ENCODE measurements around the gene PLAC8. TPM values are rescaled to one million over a fixed set of nuclear protein-coding genes. Genes with fewer than 3 reads are reported as not detected.
"Not testable (repeated sequence)": the region's sequence is repeated elsewhere in the genome, so short reads cannot be mapped to it uniquely, and the experiment has no call there.

PLAC8 gene
- total RNA-seq, 1 experiment from 2014 or later = 3.3 TPM

DNA sequence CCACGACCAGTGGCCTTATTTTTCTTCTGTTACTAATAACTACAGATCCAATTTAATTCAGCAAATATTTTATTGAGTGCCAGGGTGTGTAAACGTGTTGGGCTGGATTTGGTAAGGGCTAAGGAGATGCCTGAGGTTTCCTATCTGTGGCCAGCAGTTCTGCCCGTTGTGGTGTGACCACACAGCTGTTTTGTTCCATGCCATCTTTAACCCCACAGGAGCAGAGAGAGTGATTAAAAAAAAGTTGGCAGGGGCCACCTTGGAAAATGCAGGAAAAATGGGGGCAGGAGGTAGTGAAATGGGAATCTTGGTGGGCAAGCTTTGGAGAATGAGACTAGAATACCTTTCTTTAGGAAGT is 1.1 kb downstream of the PLAC8 start:
- Mint-ChIP-seq H3K9me3 (ENCODE audit: unreplicated experiment) (no peaks in the 10 kb centered on the region), H3K4me3 (ENCODE audit: unreplicated experiment) (peak overlapping the region; percentile 4), H3K36me3 (ENCODE audit: insufficient read depth, unreplicated experiment) (peaks cover 7% of the 10 kb centered on the region), H3K27ac (ENCODE audit: low read depth, unreplicated experiment) (peak overlapping the region; percentile 43), H3K4me1 (ENCODE audit: insufficient read depth, unreplicated experiment) (peaks cover 27% of the 10 kb centered on the region), H3K27me3 (ENCODE audit: insufficient read depth, unreplicated experiment) (no peaks in the 10 kb centered on the region)
- TF ChIP-seq CTCF (IDR thresholded peaks at IDR 0.05; ENCODE audit: unreplicated experiment) = no peak
- POLR2A ChIA-PET = interaction anchor here (1.2 to 2.1 kb wide), 4 partner anchors 99 to 332 kb away, joined by 3 to 10 read pairs (median 6); partner anchors contain the start of gene COQ2
- no peak for DNase-seq (ENCODE audit: unreplicated experiment)
- intact Hi-C loops (cut with micrococcal nuclease) = no loop called here
- BruUV-seq (replicated peaks) = no TSS peak
- CTCF ChIA-PET = interaction anchor here (0.6 to 1.4 kb wide), 3 partner anchors 13 to 92 kb away, joined by 3 to 7 read pairs (median 3); no protein-coding TSS in a partner anchor

GRCh38 chr4:83112678-83113428 is 1.7 kb downstream of the PLAC8 start:
- POLR2A ChIA-PET = interaction anchor here (1.3 kb wide), 1 partner anchor 19 kb away, joined by 3 read pairs; no protein-coding TSS in a partner anchor
- Mint-ChIP-seq H3K4me3 (ENCODE audit: unreplicated experiment) (peak overlapping the region; percentile 4), H3K9me3 (ENCODE audit: unreplicated experiment) (no peaks in the 10 kb centered on the region), H3K36me3 (ENCODE audit: insufficient read depth, unreplicated experiment) (peaks cover 7% of the 10 kb centered on the region), H3K27me3 (ENCODE audit: insufficient read depth, unreplicated experiment) (no peaks in the 10 kb centered on the region), H3K27ac (ENCODE audit: low read depth, unreplicated experiment) (peak overlapping the region; percentile 43), H3K4me1 (ENCODE audit: insufficient read depth, unreplicated experiment) (peaks cover 27% of the 10 kb centered on the region)
- DNase-seq (ENCODE audit: unreplicated experiment) = no peak
- TF ChIP-seq CTCF (IDR thresholded peaks at IDR 0.05; ENCODE audit: unreplicated experiment) = no peak
- CTCF ChIA-PET = interaction anchor here (1.1 to 1.4 kb wide), 2 partner anchors 13 to 87 kb away, joined by 3 to 7 read pairs; no protein-coding TSS in a partner anchor
- intact Hi-C loops (cut with micrococcal nuclease) = no loop called here
- BruUV-seq (replicated peaks) = no TSS peak

DNA sequence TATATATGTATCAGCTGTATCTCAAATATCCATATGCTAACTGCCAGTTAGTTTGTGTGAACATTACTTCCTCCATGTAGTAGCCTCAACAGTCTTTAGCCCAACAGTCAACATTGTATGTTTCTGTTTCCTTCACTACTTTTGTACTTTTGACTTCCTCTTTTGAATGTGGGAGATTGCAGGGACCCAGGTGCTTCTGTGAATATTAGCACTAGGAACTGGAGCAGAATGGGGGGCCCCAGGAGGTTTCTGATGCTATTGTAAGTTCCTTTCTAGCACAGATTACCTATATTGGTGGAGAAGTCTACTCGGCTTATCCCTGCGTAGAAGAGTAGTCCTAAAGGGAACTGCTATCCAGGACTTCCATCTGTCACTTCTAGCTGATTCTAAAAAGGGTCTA is 2.3 kb downstream of the PLAC8 start:
- Mint-ChIP-seq H3K27ac (ENCODE audit: low read depth, unreplicated experiment) (no peak overlapping the region), H3K9me3 (ENCODE audit: unreplicated experiment) (no peaks in the 10 kb centered on the region), H3K27me3 (ENCODE audit: insufficient read depth, unreplicated experiment) (no peaks in the 10 kb centered on the region), H3K4me1 (ENCODE audit: insufficient read depth, unreplicated experiment) (peaks cover 27% of the 10 kb centered on the region), H3K36me3 (ENCODE audit: insufficient read depth, unreplicated experiment) (peaks cover 7% of the 10 kb centered on the region), H3K4me3 (ENCODE audit: unreplicated experiment) (no peak overlapping the region)
- DNase-seq (ENCODE audit: unreplicated experiment) = no peak
- CTCF ChIA-PET = interaction anchor here (0.8 to 1.1 kb wide), 2 partner anchors 88 to 149 kb away, joined by 3 to 4 read pairs; no protein-coding TSS in a partner anchor
- intact Hi-C loops (cut with micrococcal nuclease) = no loop called here
- BruUV-seq (replicated peaks) = no TSS peak
- TF ChIP-seq CTCF (IDR thresholded peaks at IDR 0.05; ENCODE audit: unreplicated experiment) = no peak
- POLR2A ChIA-PET = interaction anchor here (1.3 kb wide), 1 partner anchor 18 kb away, joined by 3 read pairs; no protein-coding TSS in a partner anchor

DNA sequence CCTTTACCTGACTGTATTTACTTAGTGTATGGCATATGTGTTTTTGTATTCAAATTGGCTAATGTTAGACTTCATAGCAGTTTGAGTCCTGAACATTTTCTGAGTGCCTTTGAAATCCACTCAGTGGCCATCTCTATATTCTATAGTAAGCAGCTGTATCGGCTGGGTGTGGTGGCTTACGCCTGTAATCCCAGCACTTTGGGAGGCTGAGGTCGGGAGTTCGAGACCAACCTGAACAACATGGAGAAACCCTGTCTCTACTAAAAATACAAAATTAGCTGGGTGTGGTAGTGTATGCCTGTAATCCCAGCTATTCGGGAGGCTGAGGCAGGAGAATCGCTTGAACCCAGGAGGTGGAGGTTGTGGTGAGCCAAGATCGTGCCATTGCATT is 2.8 kb downstream of the PLAC8 start:
- ChIA-PET POLR2A (interaction anchor here (0.8 to 1.3 kb wide), 3 partner anchors 12 to 30 kb away, joined by 3 read pairs; no protein-coding TSS in a partner anchor), CTCF (interaction anchor here (0.6 to 1.9 kb wide), 4 partner anchors 41 to 210 kb away, joined by 3 to 12 read pairs (median 4); no protein-coding TSS in a partner anchor)
- not testable (repeated sequence) for H3K4me3 Mint-ChIP-seq (ENCODE audit: unreplicated experiment); H3K27ac Mint-ChIP-seq (ENCODE audit: low read depth, unreplicated experiment); H3K36me3 Mint-ChIP-seq (ENCODE audit: insufficient read depth, unreplicated experiment); BruUV-seq (replicated peaks); DNase-seq (ENCODE audit: unreplicated experiment); H3K27me3 Mint-ChIP-seq (ENCODE audit: insufficient read depth, unreplicated experiment); H3K9me3 Mint-ChIP-seq (ENCODE audit: unreplicated experiment)
- intact Hi-C loops (cut with micrococcal nuclease) = loop anchor here (2.0 kb wide), 1 partner anchor 145 kb away; no protein-coding TSS in a partner anchor
- H3K4me1 Mint-ChIP-seq (ENCODE audit: insufficient read depth, unreplicated experiment) = peaks cover 27% of the 10 kb centered on the region

All from MCF 10A (cell line).